ENCODE data around the gene PIEZO2.
"Not testable (repeated sequence)": the region's sequence is repeated elsewhere in the genome, so short reads cannot be mapped to it uniquely, and the experiment has no call there.

PIEZO2 gene

GRCh38 chr18:10919851-10920250 lies 229.5 kb downstream of the PIEZO2 start:
- Histone ChIP-seq H4K20me1 (ENCODE audit: insufficient read depth, low read length, poor library complexity, severe bottlenecking) (no peaks in the 10 kb centered on the region), H3K36me3 (ENCODE audit: insufficient read depth, low read length) (no peaks in the 10 kb centered on the region), H3K27me3 (ENCODE audit: insufficient read depth, low read length, poor library complexity, severe bottlenecking) (no peaks in the 10 kb centered on the region), H3F3A (ENCODE audit: low read depth) (no peaks in the 10 kb centered on the region), H3K79me2 (ENCODE audit: insufficient read depth, low read length) (no peaks in the 10 kb centered on the region), H3K9ac (ENCODE audit: low read depth, low read length, poor library complexity, severe bottlenecking) (no peak overlapping the region), H3K4me3 (ENCODE audit: low read length, poor library complexity, severe bottlenecking) (no peak overlapping the region), H3K9me2 (replicated peaks; ENCODE audit: low read depth, low read length) (no peaks in the 10 kb centered on the region), H3K4me1 (ENCODE audit: insufficient read depth, low read length, poor library complexity, severe bottlenecking) (peaks cover 27% of the 10 kb centered on the region), H2AFZ (ENCODE audit: low read length) (no peak overlapping the region), H3K4me2 (ENCODE audit: low read depth, low read length, poor library complexity, severe bottlenecking) (no peak overlapping the region), H3K9me3 (ENCODE audit: insufficient read depth, low read depth, low read length) (no peaks in the 10 kb centered on the region)
- TF ChIP-seq CTCF (conservative IDR thresholded peaks at IDR 0.05; ENCODE audit: low read length) (no peak), EZH2phosphoT487 (IDR thresholded peaks at IDR 0.05; ENCODE audit: borderline replicate concordance) (no peak)

DNA sequence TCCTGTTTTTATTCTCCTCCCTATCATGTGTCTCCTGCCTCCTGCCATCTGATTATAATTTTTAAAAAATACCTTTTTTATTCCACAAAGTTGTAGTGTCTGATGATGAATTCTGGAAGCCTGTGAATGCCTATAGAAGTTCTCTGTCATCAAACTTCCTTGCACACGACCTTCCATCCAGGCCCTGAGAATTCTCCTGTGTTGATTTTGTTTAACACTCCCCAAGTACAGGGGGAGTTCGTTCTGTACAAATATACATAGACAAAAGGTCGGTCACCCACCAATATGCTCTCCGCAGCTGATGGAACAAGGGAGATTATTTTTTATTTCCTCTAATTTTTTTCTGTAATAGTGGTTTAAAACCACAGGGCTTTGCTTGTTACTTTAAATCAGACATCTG lies 232.5 kb downstream of the PIEZO2 start:
- Histone ChIP-seq H3K4me1 (ENCODE audit: insufficient read depth, low read length, poor library complexity, severe bottlenecking) (no peaks in the 10 kb centered on the region), H3K4me3 (ENCODE audit: low read length, poor library complexity, severe bottlenecking) (no peak overlapping the region), H3K79me2 (ENCODE audit: insufficient read depth, low read length) (no peaks in the 10 kb centered on the region), H4K20me1 (ENCODE audit: insufficient read depth, low read length, poor library complexity, severe bottlenecking) (no peaks in the 10 kb centered on the region), H3K9me2 (replicated peaks; ENCODE audit: low read depth, low read length) (no peaks in the 10 kb centered on the region), H3F3A (ENCODE audit: low read depth) (no peaks in the 10 kb centered on the region), H3K36me3 (ENCODE audit: insufficient read depth, low read length) (no peaks in the 10 kb centered on the region), H2AFZ (ENCODE audit: low read length) (no peak overlapping the region), H3K27me3 (ENCODE audit: insufficient read depth, low read length, poor library complexity, severe bottlenecking) (no peaks in the 10 kb centered on the region), H3K9me3 (ENCODE audit: insufficient read depth, low read depth, low read length) (no peaks in the 10 kb centered on the region), H3K9ac (ENCODE audit: low read depth, low read length, poor library complexity, severe bottlenecking) (no peak overlapping the region), H3K4me2 (ENCODE audit: low read depth, low read length, poor library complexity, severe bottlenecking) (no peak overlapping the region)
- TF ChIP-seq EZH2phosphoT487 (IDR thresholded peaks at IDR 0.05; ENCODE audit: borderline replicate concordance), result no peak
- TF ChIP-seq CTCF (conservative IDR thresholded peaks at IDR 0.05; ENCODE audit: low read length), result no peak

DNA sequence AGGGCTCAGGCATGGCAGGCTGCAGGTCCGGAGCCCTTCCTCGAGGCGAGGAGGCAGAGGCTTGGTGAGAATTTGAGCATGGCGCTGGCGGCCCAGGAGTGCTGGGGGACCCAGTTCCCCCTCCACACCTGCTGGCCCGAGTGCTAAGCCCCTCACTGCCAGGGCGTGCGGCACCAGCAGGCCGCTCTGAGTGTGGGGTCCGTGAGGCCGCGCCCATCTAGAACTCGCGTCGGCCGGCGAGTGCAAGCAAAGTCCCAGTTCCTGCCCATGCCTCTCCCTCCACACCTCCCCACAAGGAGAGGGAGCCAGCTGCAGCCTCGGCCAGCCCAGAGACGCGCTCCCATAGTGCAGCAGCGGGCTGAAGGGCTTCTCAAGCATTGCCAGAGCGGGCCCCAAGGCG lies 233.0 kb downstream of the PIEZO2 start:
- Histone ChIP-seq H3F3A (ENCODE audit: low read depth) (no peaks in the 10 kb centered on the region), H4K20me1 (ENCODE audit: insufficient read depth, low read length, poor library complexity, severe bottlenecking) (no peaks in the 10 kb centered on the region), H3K9me3 (ENCODE audit: insufficient read depth, low read depth, low read length) (no peaks in the 10 kb centered on the region), H3K9me2 (replicated peaks; ENCODE audit: low read depth, low read length) (no peaks in the 10 kb centered on the region), H3K79me2 (ENCODE audit: insufficient read depth, low read length) (no peaks in the 10 kb centered on the region), H3K4me1 (ENCODE audit: insufficient read depth, low read length, poor library complexity, severe bottlenecking) (no peaks in the 10 kb centered on the region), H3K36me3 (ENCODE audit: insufficient read depth, low read length) (no peaks in the 10 kb centered on the region), H2AFZ (ENCODE audit: low read length) (no peak overlapping the region), H3K9ac (ENCODE audit: low read depth, low read length, poor library complexity, severe bottlenecking) (no peak overlapping the region), H3K4me2 (ENCODE audit: low read depth, low read length, poor library complexity, severe bottlenecking) (no peak overlapping the region), H3K4me3 (ENCODE audit: low read length, poor library complexity, severe bottlenecking) (no peak overlapping the region), H3K27me3 (ENCODE audit: insufficient read depth, low read length, poor library complexity, severe bottlenecking) (no peaks in the 10 kb centered on the region)
- TF ChIP-seq EZH2phosphoT487 (IDR thresholded peaks at IDR 0.05; ENCODE audit: borderline replicate concordance) (no peak), CTCF (conservative IDR thresholded peaks at IDR 0.05; ENCODE audit: low read length) (no peak)

DNA sequence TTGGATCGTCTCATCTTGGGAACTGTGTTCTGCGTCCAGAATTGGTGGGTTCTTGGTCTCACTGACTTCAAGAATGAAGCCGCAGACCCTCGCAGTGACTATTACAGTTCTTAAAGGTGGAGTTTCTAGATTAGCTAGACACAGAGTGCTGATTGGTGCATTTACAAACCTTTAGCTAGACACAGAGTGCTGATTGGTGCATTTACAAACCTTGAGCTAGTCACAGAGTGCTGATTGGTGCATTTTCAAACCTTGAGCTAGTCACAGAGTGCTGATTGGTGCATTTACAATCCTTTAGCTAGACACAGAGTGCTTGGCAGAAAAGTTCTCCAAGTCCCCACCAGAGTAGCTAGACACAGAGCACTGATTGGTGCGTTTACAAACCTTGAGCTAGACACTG lies 233.6 kb downstream of the PIEZO2 start:
- not testable (repeated sequence) for H3K4me3 ChIP-seq (ENCODE audit: low read length, poor library complexity, severe bottlenecking); H2AFZ ChIP-seq (ENCODE audit: low read length); H3K79me2 ChIP-seq (ENCODE audit: insufficient read depth, low read length); H3K4me2 ChIP-seq (ENCODE audit: low read depth, low read length, poor library complexity, severe bottlenecking); H3F3A ChIP-seq (ENCODE audit: low read depth); H3K4me1 ChIP-seq (ENCODE audit: insufficient read depth, low read length, poor library complexity, severe bottlenecking); H3K9me2 ChIP-seq (replicated peaks; ENCODE audit: low read depth, low read length); H3K27me3 ChIP-seq (ENCODE audit: insufficient read depth, low read length, poor library complexity, severe bottlenecking); H4K20me1 ChIP-seq (ENCODE audit: insufficient read depth, low read length, poor library complexity, severe bottlenecking); H3K9ac ChIP-seq (ENCODE audit: low read depth, low read length, poor library complexity, severe bottlenecking); H3K36me3 ChIP-seq (ENCODE audit: insufficient read depth, low read length); H3K9me3 ChIP-seq (ENCODE audit: insufficient read depth, low read depth, low read length)

DNA sequence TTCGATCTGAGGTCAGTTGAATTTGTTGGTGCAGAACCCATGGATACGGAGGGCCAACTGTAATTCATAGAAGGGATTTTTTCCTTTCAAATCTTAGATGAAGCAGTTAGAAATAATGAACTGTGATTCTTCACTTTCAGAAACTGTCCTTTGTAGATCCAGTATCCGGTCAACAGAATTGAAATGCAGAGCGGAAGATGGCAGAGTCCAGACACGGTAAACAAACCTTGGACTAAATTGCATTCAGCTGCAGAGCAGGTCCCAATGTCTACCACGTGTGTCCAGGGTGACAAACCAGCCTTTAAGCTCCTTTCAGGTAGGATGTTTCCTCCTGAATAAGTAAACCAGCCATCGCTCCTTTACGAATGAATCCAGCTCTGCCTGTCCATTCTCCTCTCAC lies 234.8 kb downstream of the PIEZO2 start:
- not testable (repeated sequence) for H3K9ac ChIP-seq (ENCODE audit: low read depth, low read length, poor library complexity, severe bottlenecking); H3K4me1 ChIP-seq (ENCODE audit: insufficient read depth, low read length, poor library complexity, severe bottlenecking); H3K9me2 ChIP-seq (replicated peaks; ENCODE audit: low read depth, low read length); H3K27me3 ChIP-seq (ENCODE audit: insufficient read depth, low read length, poor library complexity, severe bottlenecking); H3K4me3 ChIP-seq (ENCODE audit: low read length, poor library complexity, severe bottlenecking); H3K4me2 ChIP-seq (ENCODE audit: low read depth, low read length, poor library complexity, severe bottlenecking); H3K79me2 ChIP-seq (ENCODE audit: insufficient read depth, low read length); H3F3A ChIP-seq (ENCODE audit: low read depth); H4K20me1 ChIP-seq (ENCODE audit: insufficient read depth, low read length, poor library complexity, severe bottlenecking); H3K36me3 ChIP-seq (ENCODE audit: insufficient read depth, low read length); H3K9me3 ChIP-seq (ENCODE audit: insufficient read depth, low read depth, low read length); H2AFZ ChIP-seq (ENCODE audit: low read length)
